Mesenchymal stem cell (in vitro differentiated cells and primary cell): ENCODE results near the gene UNC5B.
"Not testable (repeated sequence)": the region's sequence is repeated elsewhere in the genome, so short reads cannot be mapped to it uniquely, and the experiment has no call there.

Experiments
- DNase-seq: peaks from one replicate; pipeline ENCODE4 v3.0.0-alpha.2; 2013
- H2AFZ ChIP-seq: one replicate; pipeline ENCODE4 v1.6.1; 2013; ENCODE audit warnings: low read depth, mild to moderate bottlenecking, control low read depth, inconsistent platforms, low read length, moderate library complexity
- H2AK5ac ChIP-seq: 2 replicates; pipeline ENCODE4 v1.6.1; 2013; ENCODE audit warnings: low read length, moderate library complexity, mild to moderate bottlenecking, inconsistent platforms; ENCODE audit not compliant: severe bottlenecking
- H2BK120ac ChIP-seq: one replicate; pipeline ENCODE4 v1.6.1; 2013; ENCODE audit warnings: low read depth, mild to moderate bottlenecking, inconsistent platforms, low read length, moderate library complexity
- H2BK12ac ChIP-seq, 2 experiments: one replicate each; pipeline ENCODE4 v1.6.1; 2013; ENCODE audit warnings: inconsistent platforms in 2 of 2, low read length in 2 of 2, mild to moderate bottlenecking in 2 of 2, moderate library complexity in 2 of 2, control low read depth in 1 of 2
- H2BK15ac ChIP-seq: one replicate; pipeline ENCODE4 v1.6.1; 2013; ENCODE audit warnings: mild to moderate bottlenecking, low read depth, inconsistent platforms; ENCODE audit not compliant: poor library complexity, severe bottlenecking
- H2BK5ac ChIP-seq: 2 replicates; pipeline ENCODE4 v1.6.1; 2013; ENCODE audit warnings: low read depth, mild to moderate bottlenecking, low read length, control low read depth, inconsistent platforms; ENCODE audit not compliant: poor library complexity, severe bottlenecking
- H3K14ac ChIP-seq, 2 experiments: one replicate each; pipeline ENCODE4 v1.6.1; 2013; ENCODE audit warnings: inconsistent platforms in 2 of 2, low read length in 2 of 2, control low read depth in 1 of 2, mild to moderate bottlenecking in 1 of 2, moderate library complexity in 1 of 2
- H3K18ac ChIP-seq, 2 experiments: one replicate each; pipeline ENCODE4 v1.6.1; 2013; ENCODE audit warnings: inconsistent platforms in 2 of 2, low read length in 2 of 2, control low read depth in 1 of 2, low read depth in 1 of 2, mild to moderate bottlenecking in 1 of 2
- H3K23ac ChIP-seq, 2 experiments: one replicate each; pipeline ENCODE4 v1.6.1; 2013; ENCODE audit warnings: inconsistent platforms in 2 of 2, low read length in 2 of 2, mild to moderate bottlenecking in 2 of 2, moderate library complexity in 2 of 2, control low read depth in 1 of 2
- H3K27ac ChIP-seq: 2 replicates; pipeline ENCODE4 v1.5.1; 2013; ENCODE audit warnings: mild to moderate bottlenecking, moderate library complexity, low read length, control low read depth, inconsistent platforms; ENCODE audit not compliant: poor library complexity, severe bottlenecking
- H3K27me3 ChIP-seq, 2 experiments: 2 replicates each; pipeline versions ENCODE4 v1.6.1 to v1.7.0; 2013; ENCODE audit warnings: low read length in 2 of 2, mild to moderate bottlenecking in 2 of 2, moderate library complexity in 2 of 2, control low read depth in 1 of 2, inconsistent platforms in 1 of 2; ENCODE audit not compliant: control insufficient read depth in 1 of 2, insufficient read depth in 1 of 2
- H3K36me3 ChIP-seq, 2 experiments: 2 replicates each; pipeline versions ENCODE4 v1.6.1 to v1.7.0; 2013; ENCODE audit warnings: low read length in 2 of 2, control low read depth in 1 of 2, inconsistent platforms in 1 of 2, low read depth in 1 of 2, mild to moderate bottlenecking in 1 of 2; ENCODE audit not compliant: insufficient read depth in 2 of 2, control insufficient read depth in 1 of 2
- H3K4ac ChIP-seq, 2 experiments: one replicate each; pipeline ENCODE4 v1.6.1; 2013; ENCODE audit warnings: inconsistent platforms in 2 of 2, low read length in 2 of 2, mild to moderate bottlenecking in 2 of 2, moderate library complexity in 2 of 2, control low read depth in 1 of 2, low read depth in 1 of 2
- H3K4me1 ChIP-seq: 2 replicates; pipeline ENCODE4 v1.6.1; 2013; ENCODE audit warnings: low read depth, low read length, control low read depth; ENCODE audit not compliant: control insufficient read depth, insufficient read depth
- H3K4me2 ChIP-seq: 2 replicates; pipeline ENCODE4 v1.6.1; 2013; ENCODE audit warnings: low read length, mild to moderate bottlenecking, inconsistent platforms; ENCODE audit not compliant: poor library complexity, severe bottlenecking
- H3K4me3 ChIP-seq, 2 experiments: 2 replicates each; pipeline versions ENCODE4 v1.5.1 to v1.7.0; 2013; ENCODE audit warnings: low read length in 2 of 2, mild to moderate bottlenecking in 2 of 2, control low read depth in 1 of 2, low read depth in 1 of 2; ENCODE audit not compliant: insufficient read depth in 1 of 2
- H3K79me1 ChIP-seq: replicated peaks from 2 replicates; pipeline ENCODE4 v1.6.1; 2013; ENCODE audit warnings: mild to moderate bottlenecking, control low read depth, low read length, inconsistent platforms; ENCODE audit not compliant: poor library complexity, severe bottlenecking
- H3K9ac ChIP-seq: 2 replicates; pipeline ENCODE4 v1.7.0; 2013; ENCODE audit warnings: mild to moderate bottlenecking, low read length, moderate library complexity
- H3K9me3 ChIP-seq: 2 replicates; pipeline ENCODE4 v1.7.0; 2013; ENCODE audit warnings: mild to moderate bottlenecking, low read length; ENCODE audit not compliant: control insufficient read depth
- H4K8ac ChIP-seq: one replicate; pipeline ENCODE4 v1.6.1; 2013; ENCODE audit warnings: inconsistent platforms, mild to moderate bottlenecking, low read length, moderate library complexity
- H4K91ac ChIP-seq: one replicate; pipeline ENCODE4 v1.6.1; 2013; ENCODE audit warnings: mild to moderate bottlenecking, low read length, inconsistent platforms
- WGBS: methylation state at CpG from one replicate; pipeline ENCODE4 v1.1.7; 2013; ENCODE audit warnings: mixed read lengths; 5-methylcytosine and 5-hydroxymethylcytosine counted together

UNC5B gene

DNA sequence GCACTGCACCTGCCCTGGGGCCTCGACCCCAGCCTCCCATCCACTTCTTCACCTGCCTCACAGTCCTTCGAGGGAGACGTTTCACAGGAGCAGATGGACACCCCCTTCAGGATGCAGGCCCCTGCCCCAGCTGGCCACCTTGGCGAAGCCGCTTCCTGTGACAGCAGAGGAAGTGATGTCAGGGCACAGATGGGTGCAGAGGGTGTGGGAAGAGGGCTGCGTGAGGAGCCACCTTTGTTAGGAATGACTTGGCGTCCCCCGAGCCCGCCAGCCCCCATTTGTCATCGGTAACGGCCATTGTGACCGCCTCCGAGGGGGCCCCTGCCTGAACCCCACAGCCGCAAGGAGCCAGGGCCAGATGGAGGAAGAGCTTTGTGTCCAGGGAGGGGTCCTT, 59.3 kb downstream of the UNC5B start:
- no peak overlapping the region for H3K4me3 ChIP-seq
- no peak overlapping the region for H2AK5ac ChIP-seq
- peak overlapping the region; percentile 38 for H3K9ac ChIP-seq
- H3K36me3 ChIP-seq, result no peaks in the 10 kb centered on the region
- H3K9me3 ChIP-seq, result no peaks in the 10 kb centered on the region
- no peak overlapping the region for H2BK120ac ChIP-seq
- H3K4ac ChIP-seq, result peak overlapping the region in 1 of 2 experiments; percentile 58
- H4K91ac ChIP-seq, result no peak overlapping the region
- no peak overlapping the region for H2AFZ ChIP-seq
- no peak overlapping the region for H3K4me2 ChIP-seq
- no peak overlapping the region for H4K8ac ChIP-seq
- H2BK15ac ChIP-seq, result no peak overlapping the region
- WGBS, result 67% methylated on average over 12 of the region's 14 CpGs
- no peak for DNase-seq
- no peaks in the 10 kb centered on the region for H3K79me1 ChIP-seq
- no peak overlapping the region for H3K14ac ChIP-seq
- H2BK5ac ChIP-seq, result no peak overlapping the region
- peaks cover 9% of the 10 kb centered on the region for H3K4me1 ChIP-seq
- H3K23ac ChIP-seq, result no peak overlapping the region
- peaks cover 0 to 23% of the 10 kb centered on the region in 2 experiments for H3K27me3 ChIP-seq
- no peak overlapping the region for H3K18ac ChIP-seq
- H3K27ac ChIP-seq, result no peak overlapping the region
- peak overlapping the region in 1 of 2 experiments; percentile 33 for H2BK12ac ChIP-seq

DNA sequence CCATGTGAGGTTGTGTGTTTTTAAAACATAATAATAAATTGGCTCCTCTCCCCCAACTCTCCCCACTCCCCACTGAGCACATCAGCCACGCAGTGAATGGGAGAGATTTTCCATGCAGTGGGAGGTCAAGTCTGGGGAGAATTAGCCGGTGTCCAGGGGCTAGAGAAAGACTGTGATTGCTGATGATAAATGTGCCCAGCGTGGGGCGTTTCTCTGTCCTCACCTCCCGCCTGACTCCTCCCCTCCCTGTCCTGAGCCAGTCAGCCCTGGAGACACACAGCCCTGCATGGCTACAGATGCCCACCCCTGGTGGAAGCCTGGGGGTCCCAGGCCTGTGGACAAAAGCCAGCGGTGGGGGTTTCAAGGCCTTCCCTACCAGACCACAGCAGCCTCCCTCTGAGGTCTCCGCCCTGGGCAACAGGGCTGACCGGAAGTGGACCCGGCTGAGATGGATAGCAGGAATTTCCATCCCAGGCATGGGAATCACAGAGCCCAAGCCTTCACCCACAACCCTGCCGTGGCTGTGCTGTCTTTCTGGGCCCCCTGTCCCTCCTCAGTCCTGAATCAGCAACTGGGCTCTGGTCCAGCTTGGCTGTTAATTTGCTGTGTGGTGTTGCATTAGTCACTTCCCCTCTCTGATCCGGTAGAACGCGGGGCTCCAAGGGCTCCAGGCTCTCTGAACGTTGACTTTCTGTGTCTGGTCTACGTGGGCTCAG, 59.8 kb downstream of the UNC5B start:
- WGBS, result 44% methylated on average over 14 of the region's 15 CpGs
- H3K4me2 ChIP-seq, result no peak overlapping the region
- H2BK5ac ChIP-seq, result no peak overlapping the region
- H4K91ac ChIP-seq, result peak overlapping the region; percentile 19
- peaks cover 9% of the 10 kb centered on the region for H3K4me1 ChIP-seq
- H3K4me3 ChIP-seq, result no peak overlapping the region
- H3K27me3 ChIP-seq, result peaks cover 0 to 18% of the 10 kb centered on the region in 2 experiments
- H3K23ac ChIP-seq, result no peak overlapping the region
- peak overlapping the region; percentile 39 for H4K8ac ChIP-seq
- no peaks in the 10 kb centered on the region for H3K79me1 ChIP-seq
- DNase-seq, result peak; percentile 83
- H2AFZ ChIP-seq, result no peak overlapping the region
- no peak overlapping the region for H3K4ac ChIP-seq
- H2AK5ac ChIP-seq, result no peak overlapping the region
- H3K18ac ChIP-seq, result peak overlapping the region; percentile 12 to 23
- no peak overlapping the region for H2BK120ac ChIP-seq
- H2BK12ac ChIP-seq, result no peak overlapping the region
- H3K14ac ChIP-seq, result no peak overlapping the region
- no peaks in the 10 kb centered on the region for H3K9me3 ChIP-seq
- H3K27ac ChIP-seq, result no peak overlapping the region
- no peaks in the 10 kb centered on the region for H3K36me3 ChIP-seq
- H2BK15ac ChIP-seq, result no peak overlapping the region
- peak overlapping the region; percentile 38 for H3K9ac ChIP-seq

DNA sequence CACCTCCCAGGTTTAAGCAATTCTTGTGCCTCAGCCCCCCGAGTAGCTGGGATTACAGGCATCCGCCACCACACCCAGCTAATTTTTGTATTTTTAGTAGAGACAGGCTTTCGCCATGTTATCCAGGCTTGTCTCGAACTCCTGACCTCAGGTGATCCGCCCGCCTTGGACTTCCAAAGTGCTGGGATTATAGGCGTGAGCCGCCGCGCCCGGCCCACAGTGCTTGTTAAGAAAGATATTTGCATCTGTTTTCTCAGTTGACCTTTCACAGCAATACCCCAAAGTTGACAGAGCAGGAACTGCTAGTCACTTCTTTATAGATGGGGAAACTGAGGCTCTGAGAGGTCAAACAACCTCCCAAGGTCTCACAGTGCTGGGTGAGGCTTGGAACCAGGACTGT, 60.6 kb downstream of the UNC5B start:
- H3K27ac ChIP-seq, H4K91ac ChIP-seq, H3K4me2 ChIP-seq, H3K79me1 ChIP-seq, H2BK12ac ChIP-seq, H3K4ac ChIP-seq, H2AK5ac ChIP-seq, H2AFZ ChIP-seq, H2BK120ac ChIP-seq, H3K23ac ChIP-seq, H3K9me3 ChIP-seq, H4K8ac ChIP-seq, H3K9ac ChIP-seq, H3K4me3 ChIP-seq, H2BK15ac ChIP-seq, H2BK5ac ChIP-seq, H3K4me1 ChIP-seq, H3K18ac ChIP-seq, H3K14ac ChIP-seq, DNase-seq, H3K36me3 ChIP-seq: not testable (repeated sequence)
- H3K27me3 ChIP-seq, result peaks cover 0 to 21% of the 10 kb centered on the region in 2 experiments
- WGBS, result 88% methylated on average over 11 of the region's 11 CpGs

DNA sequence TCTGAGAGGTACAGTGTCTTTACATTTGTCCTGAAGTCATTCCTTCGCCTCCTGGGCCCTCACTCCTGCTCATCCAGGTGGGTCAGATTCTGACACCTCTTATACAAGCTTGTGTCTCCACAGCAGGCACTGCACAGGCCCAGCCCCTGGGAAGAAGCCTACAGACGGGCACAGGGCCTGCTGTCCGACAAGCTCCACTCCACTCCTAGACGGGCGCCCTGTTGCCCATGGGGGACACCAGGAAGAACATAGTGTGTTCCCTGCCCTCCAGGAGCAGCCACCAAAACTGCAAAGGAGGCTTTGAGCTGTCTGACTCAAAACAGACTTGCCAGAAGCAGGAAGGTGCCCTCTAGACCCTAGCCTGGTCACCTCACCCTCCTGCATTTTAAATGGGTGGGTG, 61.1 kb downstream of the UNC5B start:
- DNase-seq, result no peak
- Histone ChIP-seq H2AFZ (no peak overlapping the region), H4K8ac (no peak overlapping the region), H3K23ac (peak overlapping the region in 1 of 2 experiments; percentile 79), H2BK120ac (no peak overlapping the region), H3K27me3 (peaks cover 0 to 21% of the 10 kb centered on the region in 2 experiments), H3K4ac (no peak overlapping the region), H2BK12ac (no peak overlapping the region), H3K14ac (no peak overlapping the region), H3K4me1 (peaks cover 10% of the 10 kb centered on the region), H3K18ac (no peak overlapping the region), H3K9me3 (no peaks in the 10 kb centered on the region), H2BK15ac (no peak overlapping the region), H3K79me1 (no peaks in the 10 kb centered on the region), H3K27ac (no peak overlapping the region), H3K9ac (no peak overlapping the region), H3K4me2 (no peak overlapping the region), H2BK5ac (no peak overlapping the region), H4K91ac (no peak overlapping the region), H2AK5ac (no peak overlapping the region), H3K4me3 (no peak overlapping the region), H3K36me3 (no peaks in the 10 kb centered on the region)
- 95% methylated on average over 5 of the region's 5 CpGs for WGBS
